Esophagus muscularis mucosa (tissue), 4 donors: ENCODE results near the gene ELOF1.

ENCODE experiments used
- EP300 ChIP-seq: sonication (generic); formaldehyde crosslinking; IDR thresholded peaks from one replicate; pipeline ENCODE4 v1.6.1; 2017; ENCODE audit warnings: antibody characterized with exemption
- POLR2A ChIP-seq: fragments of 450-650 bp; IDR thresholded peaks from one replicate; pipeline ENCODE4 v1.6.1; 2017; ENCODE audit warnings: antibody characterized with exemption, moderate library complexity, mild to moderate bottlenecking, low read depth
- POLR2AphosphoS5 ChIP-seq, 2 donors: sonication (generic); formaldehyde crosslinking; IDR thresholded peaks; one replicate each; pipeline ENCODE4 v1.6.1; 2017; ENCODE audit warnings: antibody characterized with exemption in 2 of 2
- TF ChIP-seq, protein P1 (sequence below), 3 experiments: fragments of 200-600 bp in 2 of 3; fragments of 450-650 bp in 1 of 3; sonication (generic) in 2 of 3; IDR thresholded peaks; one replicate each; pipeline ENCODE4 v1.5.1; 2017 to 2019; ENCODE audit warnings: antibody characterized with exemption in 3 of 3, mild to moderate bottlenecking in 2 of 3, moderate library complexity in 1 of 3

DNA sequence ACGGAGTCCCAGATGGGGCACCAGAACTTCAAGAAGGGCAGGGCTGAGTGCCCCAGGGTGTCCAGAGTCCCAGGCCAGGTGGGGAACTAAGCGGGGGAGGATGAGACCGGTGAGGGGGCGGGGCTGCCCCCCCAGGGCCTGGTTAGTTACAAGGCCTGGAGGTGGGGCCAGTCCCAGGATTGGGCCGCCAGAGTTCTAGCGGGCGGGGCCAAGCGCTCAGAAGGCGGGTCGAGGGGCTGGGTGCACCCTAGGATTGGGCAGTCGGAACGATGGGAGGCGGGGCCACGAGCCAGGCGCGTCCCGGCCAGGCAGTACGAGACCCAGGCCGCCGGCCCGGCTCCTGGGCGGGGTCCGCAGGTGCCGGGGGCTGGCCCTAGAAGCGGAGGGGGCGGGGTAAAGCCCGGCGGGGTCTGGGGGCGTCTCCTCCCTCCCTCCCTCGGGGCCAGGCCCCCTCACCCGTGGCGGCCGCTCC lies 54.0 kb downstream of the ELOF1 start:
- TF ChIP-seq, protein P1, sequence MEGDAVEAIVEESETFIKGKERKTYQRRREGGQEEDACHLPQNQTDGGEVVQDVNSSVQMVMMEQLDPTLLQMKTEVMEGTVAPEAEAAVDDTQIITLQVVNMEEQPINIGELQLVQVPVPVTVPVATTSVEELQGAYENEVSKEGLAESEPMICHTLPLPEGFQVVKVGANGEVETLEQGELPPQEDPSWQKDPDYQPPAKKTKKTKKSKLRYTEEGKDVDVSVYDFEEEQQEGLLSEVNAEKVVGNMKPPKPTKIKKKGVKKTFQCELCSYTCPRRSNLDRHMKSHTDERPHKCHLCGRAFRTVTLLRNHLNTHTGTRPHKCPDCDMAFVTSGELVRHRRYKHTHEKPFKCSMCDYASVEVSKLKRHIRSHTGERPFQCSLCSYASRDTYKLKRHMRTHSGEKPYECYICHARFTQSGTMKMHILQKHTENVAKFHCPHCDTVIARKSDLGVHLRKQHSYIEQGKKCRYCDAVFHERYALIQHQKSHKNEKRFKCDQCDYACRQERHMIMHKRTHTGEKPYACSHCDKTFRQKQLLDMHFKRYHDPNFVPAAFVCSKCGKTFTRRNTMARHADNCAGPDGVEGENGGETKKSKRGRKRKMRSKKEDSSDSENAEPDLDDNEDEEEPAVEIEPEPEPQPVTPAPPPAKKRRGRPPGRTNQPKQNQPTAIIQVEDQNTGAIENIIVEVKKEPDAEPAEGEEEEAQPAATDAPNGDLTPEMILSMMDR (IDR thresholded peaks at IDR 0.05) = peak in 1 of 3 experiments; percentile 10
- TF ChIP-seq POLR2A (no peak), POLR2AphosphoS5 (IDR thresholded peaks at IDR 0.05) (peak; percentile 73 to 75), EP300 (no peak)
